ENCODE data around the gene DCAF5.

Gene DCAF5

GRCh38 chr14:69008421-69008884 lies 144.5 kb downstream of the DCAF5 start:
- DNase-seq (ENCODE audit: low read depth in 2 of 2, low spot score in 1 of 2) = no peak

- no peak for DNase-seq (ENCODE audit: low read depth in 2 of 2, low spot score in 1 of 2)
Observed at GRCh38 chr14:69006346-69006745, 146.6 kb downstream of the DCAF5 start.

GRCh38 chr14:69005432-69006148 lies 147.3 kb downstream of the DCAF5 start:
- DNase-seq (ENCODE audit: low read depth in 2 of 2, low spot score in 1 of 2) = no peak

- no peak for DNase-seq (ENCODE audit: low read depth in 2 of 2, low spot score in 1 of 2)
Observed at GRCh38 chr14:69004731-69005431, 148.0 kb downstream of the DCAF5 start.

GRCh38 chr14:69003626-69004025 lies 149.3 kb downstream of the DCAF5 start:
- no peak for DNase-seq (ENCODE audit: low read depth in 2 of 2, low spot score in 1 of 2)

- no peak for DNase-seq (ENCODE audit: low read depth in 2 of 2, low spot score in 1 of 2)
Observed at GRCh38 chr14:69002069-69002468, 150.8 kb downstream of the DCAF5 start.

GRCh38 chr14:69001375-69001774 lies 151.5 kb downstream of the DCAF5 start:
- DNase-seq (ENCODE audit: low read depth in 2 of 2, low spot score in 1 of 2) = no peak

Measured in stimulated activated CD8-positive, alpha-beta memory T cell treated with anti-CD3 and anti-CD28 coated beads, Interleukin-4, amount 100 ng/mL, for 1 hour (primary cell).